GM18873 (cell line): ENCODE results near the gene AHSG.
"Not testable (repeated sequence)": the region's sequence is repeated elsewhere in the genome, so short reads cannot be mapped to it uniquely, and the experiment has no call there.

Source experiments
- ATAC-seq: cut with Tn5 transposase; IDR thresholded peaks from one replicate; pipeline ENCODE4 v1.9.1; 2021; ENCODE audit warnings: mild to moderate bottlenecking, moderate library complexity, moderate number of reproducible peaks; ENCODE audit not compliant: unreplicated experiment, low FRiP score

Gene AHSG

DNA sequence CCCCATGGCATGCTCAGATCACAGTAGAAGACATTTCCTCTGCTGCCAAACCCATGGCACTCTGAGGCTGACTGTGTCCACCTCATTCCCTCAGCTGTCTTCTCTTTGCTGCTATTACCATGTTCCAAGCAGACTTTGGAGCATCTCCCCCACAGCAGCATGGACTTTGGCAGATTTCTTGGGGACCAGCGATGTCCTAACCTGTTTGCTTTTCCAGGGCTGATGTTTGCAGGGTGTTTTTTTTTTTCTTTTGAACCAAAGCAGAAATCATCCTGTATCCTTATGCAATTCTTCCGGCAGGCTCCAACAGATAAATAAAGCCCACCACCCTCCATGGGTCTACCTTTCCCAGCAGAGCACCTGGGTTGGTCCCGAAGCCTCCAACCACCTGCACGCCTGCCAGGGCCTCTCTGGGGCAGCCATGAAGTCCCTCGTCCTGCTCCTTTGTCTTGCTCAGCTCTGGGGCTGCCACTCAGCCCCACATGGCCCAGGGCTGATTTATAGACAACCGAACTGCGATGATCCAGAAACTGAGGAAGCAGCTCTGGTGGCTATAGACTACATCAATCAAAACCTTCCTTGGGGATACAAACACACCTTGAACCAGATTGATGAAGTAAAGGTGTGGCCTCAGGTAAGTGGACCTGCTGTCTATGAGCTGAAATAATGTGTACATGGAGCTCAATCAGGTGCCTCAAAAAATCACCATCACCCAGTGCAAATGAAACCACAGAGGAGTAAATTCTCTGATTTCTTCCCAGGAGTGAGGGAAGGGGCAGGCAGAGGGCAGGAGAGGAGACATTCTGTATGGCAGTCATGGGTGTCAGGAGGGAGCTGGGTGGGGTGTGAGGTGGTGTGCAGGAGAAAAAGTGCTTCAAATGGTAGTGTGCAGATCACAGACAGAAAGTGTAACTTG is at the start of gene AHSG:
AHSG (plus strand) TSS at position 340 of the 916 bp plus-strand sequence; CDS start at position 422, 82 bp downstream.
- ATAC-seq: no peak

GRCh38 chr3:186564586-186564985 is 48.3 kb upstream of the AHSG start:
- no peak for ATAC-seq

GRCh38 chr3:186566772-186567071 is 46.1 kb upstream of the AHSG start:
- ATAC-seq: no peak

DNA sequence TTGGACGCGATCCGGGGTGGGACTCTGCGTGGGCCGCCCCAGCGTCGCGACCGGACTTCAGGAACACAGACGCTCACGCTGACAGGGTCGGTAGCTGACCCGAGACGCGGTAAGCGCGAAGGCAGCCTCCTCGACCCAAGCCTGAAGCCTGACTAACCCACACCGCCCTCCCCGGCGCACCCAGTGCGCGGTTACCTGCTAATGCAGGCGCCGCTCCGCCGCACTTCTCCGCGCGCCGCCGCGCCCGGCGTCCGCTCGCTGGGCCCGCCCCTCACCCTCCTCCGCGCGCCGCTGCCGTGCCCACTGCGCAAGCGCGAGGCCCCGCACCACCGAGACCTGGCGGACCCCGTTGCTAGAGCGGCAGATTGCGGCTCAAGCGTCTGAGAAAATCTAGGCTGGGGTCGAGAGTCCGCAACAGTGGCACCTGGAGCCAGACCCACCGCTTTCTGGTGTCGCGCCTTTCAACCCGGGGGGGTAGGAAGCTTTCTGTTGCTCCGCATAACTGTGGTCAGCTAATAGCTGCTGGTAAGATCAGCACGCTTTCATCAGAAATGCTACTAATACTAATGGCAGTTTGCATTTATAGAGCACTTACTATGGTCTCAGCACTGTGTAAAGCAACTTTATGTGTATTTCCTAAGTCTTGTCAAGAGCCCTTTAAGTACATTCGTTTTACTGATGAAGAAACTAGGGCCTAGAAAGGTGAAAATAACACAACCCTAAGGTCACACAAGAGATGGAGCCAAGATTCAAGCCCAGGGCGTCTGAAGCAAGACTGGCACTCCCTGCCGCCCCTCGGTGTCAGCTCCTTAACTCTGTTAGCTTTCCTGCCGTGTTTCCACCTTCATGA is 45.6 kb upstream of the AHSG start, which contains the start of gene TBCCD1:
TBCCD1 (minus strand) TSS at position 268 of the 850 bp plus-strand sequence. CDS start 3,010 bp downstream, outside the sequence.
- ATAC-seq: peak; percentile 33

DNA sequence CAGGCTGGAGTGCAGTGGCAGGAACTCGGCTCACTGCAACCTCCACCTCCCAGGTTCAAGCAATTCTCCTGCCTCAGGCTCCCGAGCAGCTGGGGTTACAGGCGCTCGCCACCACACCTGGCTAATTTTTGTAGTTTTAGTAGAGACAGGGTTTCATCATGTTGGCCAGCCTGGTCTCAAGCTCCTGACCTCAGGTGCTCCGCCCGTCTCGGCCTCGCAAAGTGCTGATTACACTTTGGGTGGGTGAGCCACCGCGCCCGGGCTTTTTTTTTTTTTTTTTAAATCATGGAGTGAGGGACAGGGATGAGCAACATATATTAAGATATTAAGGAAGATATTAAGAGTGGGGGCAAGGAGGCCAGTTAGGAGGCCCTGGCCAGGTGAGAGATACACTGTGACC is 43.5 kb upstream of the AHSG start:
- not testable (repeated sequence) for ATAC-seq

DNA sequence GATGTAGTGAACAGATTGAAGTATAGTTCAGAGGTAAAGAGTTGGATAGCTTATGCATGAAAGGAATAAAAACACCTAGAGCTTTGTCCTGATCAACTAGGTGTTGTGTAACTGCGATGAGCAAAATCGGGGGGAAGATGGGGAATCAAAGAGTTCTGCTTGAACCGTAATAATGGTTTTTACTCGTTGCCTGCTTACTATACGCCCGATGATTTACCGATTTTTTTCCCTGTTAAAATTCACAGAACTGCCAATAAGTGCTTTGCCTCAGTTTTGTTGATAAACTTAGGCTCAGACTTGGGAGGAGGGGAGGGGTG is 43.1 kb upstream of the AHSG start:
- no peak for ATAC-seq

GRCh38 chr3:186570096-186570940 is 42.5 kb upstream of the AHSG start, which contains the start of gene DNAJB11:
Gene DNAJB11 (plus strand): TSS chr3:186570720. CDS start chr3:186570898, 178 bp downstream.
- ATAC-seq: peak; percentile 93

DNA sequence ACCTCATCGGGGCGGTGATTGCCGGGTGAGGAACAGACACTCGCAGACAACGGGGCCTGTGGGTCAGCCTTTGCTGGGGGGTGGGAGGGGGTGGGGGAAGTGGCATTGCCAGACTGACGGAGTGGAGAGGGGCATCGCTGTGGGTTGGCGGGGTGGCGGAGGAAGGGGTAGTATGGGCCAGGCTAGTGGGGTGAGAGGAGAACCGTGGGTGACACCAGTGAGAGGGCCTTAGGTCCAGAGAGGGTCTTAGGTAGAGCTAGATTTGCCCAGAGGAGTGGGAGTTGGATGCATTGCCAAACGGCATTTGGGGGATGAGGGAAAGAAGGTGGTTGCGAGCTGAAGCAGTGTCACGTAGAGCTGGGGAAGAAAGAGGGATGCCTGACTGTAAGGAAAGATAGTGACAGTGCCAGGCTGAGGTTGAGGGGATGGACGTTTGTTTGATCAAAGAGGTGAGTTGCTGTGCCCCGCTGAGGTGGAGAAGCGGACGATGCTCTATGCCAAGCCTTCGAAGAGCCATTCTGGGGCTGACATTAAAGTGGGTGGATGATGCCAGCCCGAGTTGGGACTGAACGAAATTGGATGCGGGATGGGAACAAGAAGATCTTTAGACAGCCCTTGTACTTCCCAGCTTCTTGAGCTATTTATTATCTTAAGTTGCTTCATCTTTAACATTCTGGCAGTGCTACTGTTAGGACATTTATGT is 41.8 kb upstream of the AHSG start:
- no peak for ATAC-seq

DNA sequence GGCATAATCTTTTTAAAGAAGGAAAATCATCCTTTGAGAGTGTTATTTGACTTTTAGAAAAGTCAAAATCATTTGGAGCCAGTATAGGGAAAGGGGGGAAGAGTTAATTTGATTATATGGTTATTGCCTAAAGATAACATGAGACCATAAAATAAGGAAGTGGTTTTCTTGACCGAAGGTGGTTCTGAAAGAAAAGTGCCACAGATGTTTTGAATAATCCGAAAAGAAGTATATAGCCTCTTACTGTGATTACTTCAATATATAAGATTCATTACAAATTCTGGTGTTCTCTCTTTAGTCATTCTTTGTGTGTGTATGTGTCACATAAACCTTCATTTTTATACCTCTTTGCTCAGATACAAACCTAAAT is 41.2 kb upstream of the AHSG start:
- no peak for ATAC-seq

- no peak for ATAC-seq
Observed at GRCh38 chr3:186577521-186577920, 35.3 kb upstream of the AHSG start.

DNA sequence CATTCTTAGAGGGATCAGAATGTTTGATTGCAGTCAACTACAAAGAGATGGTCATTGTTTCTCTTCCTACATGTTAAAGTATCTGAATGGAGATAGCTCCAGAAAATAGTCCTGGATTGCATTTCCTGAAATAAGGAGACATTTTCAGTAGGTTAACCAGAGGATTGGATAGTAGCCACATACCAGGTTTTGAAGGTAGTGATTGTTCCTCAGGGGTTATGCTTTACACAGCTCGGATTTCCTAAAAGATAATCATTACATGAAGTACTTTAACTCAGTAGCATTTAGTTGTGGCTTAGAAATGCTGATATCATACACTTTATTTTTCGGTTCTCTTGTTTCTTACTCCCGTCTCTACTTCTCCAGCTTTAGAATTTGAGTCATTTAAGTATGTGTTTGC is 32.1 kb upstream of the AHSG start:
- no peak for ATAC-seq

DNA sequence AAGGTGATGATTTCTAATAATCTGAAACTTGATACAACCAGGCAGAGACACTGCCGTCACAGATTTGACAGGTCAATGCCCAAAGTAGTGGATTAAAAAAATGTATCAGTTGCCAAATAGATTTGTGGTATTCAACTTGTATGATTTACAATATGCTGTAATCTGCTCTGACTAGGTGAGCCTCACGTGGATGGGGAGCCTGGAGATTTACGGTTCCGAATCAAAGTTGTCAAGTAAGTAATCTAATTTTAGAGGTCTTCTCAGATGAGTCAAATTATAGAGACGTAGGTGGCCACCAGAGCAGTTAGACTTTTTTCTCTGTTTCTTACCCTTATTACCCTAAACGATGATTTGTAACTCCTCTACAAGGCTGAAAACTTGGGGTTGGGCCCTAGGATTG is 30.3 kb upstream of the AHSG start:
- ATAC-seq: no peak

GRCh38 chr3:186583831-186584230 is 29.0 kb upstream of the AHSG start:
- ATAC-seq: no peak

- ATAC-seq: not testable (repeated sequence)
Observed at GRCh38 chr3:186586245-186586644, 26.6 kb upstream of the AHSG start.

DNA sequence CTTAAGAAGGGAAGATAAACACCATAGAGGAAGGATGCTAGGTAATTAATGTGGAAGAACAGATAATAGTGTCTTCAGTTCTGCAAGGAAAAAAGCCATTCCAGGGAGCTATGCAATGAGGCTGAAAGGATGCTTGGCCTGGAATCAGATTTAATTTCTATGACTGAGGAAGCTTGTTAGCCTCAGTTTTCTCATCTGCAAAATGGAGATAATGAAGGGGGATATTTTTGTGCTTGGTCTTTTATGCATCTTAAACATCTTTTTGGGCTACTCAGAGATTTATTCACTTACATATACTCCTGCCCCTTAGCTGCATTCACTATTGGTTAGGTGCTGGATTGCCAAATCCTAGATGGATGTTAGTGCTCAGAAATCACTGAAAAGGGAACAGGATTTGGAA is 25.7 kb upstream of the AHSG start:
- ATAC-seq: no peak

- no peak for ATAC-seq
Observed at GRCh38 chr3:186588632-186589031, 24.2 kb upstream of the AHSG start.

- ATAC-seq: no peak
Observed at GRCh38 chr3:186589121-186589520, 23.7 kb upstream of the AHSG start.

DNA sequence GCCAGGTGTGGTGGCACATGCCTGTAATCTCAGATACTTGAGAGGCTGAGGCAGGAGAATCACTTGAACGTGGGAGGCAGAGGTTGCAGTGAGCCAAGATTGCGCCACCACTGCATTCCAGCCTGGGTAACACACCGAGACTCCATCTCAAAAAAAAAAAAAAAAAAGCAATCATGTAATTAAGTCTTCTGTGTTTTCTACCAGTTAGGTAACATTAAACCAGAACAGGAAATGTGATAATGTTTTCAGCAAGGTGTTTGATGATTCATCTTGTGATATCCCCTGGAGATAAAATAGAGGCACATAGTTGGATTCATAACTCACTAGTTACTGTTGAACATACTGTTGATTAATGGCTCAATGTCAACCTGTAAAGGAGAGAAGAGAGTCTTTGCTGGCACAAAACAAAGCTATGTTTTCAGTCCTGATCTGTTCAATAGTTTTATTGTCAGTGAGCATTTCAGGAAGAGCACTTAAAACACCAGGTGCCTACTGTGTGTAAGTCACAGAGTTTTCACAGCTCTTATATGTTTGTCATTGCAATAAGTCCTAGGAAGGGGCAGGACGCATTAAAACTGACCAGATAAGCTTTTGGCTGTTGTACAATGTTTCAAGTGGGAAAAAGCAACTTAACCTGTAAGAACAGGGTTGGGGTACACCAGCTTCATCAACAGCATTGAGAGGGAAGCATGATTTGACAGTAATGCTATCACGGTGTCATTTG is 22.8 kb upstream of the AHSG start:
- no peak for ATAC-seq

DNA sequence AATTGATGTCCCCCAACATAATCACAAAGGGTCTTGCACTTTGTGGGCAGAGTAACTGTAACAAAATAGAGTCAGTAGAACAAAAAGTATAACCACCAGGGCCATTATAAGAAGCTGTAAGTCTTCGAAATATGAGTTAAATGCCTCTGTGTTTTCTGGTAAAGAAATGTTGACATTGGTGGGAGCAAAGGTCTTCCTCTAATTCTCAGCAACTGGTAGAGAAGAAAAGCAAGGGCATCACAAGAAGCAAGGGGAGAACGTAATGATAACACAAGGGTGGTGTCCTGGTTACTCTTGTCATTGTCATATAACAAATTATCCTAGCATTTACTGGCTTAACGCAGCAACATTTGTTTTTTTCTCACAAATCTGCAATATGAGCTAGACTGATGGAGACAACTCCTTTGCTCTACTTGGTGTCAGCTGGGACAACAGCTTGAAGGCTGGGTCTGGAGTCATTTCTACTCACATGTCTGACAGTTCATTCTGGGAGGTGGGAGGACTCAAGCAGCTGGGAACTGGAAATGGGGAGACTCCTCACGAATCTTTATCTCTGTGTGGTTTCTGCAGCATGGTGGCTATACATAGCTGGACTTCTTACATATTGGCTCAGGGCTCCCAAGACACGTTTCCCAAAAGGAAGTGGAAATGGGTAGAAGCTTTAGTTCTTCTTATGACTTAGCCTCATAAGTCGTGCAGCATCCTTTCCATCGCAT is 22.1 kb upstream of the AHSG start:
- no peak for ATAC-seq
